ENCODE data around the gene PLA2G6. TPM values are rescaled to one million over a fixed set of nuclear protein-coding genes. Genes with fewer than 3 reads are reported as not detected.

The PLA2G6 gene
- total and polyA plus RNA-seq, 12 donors, result 6.9 to 324 (median 72.6) TPM

DNA sequence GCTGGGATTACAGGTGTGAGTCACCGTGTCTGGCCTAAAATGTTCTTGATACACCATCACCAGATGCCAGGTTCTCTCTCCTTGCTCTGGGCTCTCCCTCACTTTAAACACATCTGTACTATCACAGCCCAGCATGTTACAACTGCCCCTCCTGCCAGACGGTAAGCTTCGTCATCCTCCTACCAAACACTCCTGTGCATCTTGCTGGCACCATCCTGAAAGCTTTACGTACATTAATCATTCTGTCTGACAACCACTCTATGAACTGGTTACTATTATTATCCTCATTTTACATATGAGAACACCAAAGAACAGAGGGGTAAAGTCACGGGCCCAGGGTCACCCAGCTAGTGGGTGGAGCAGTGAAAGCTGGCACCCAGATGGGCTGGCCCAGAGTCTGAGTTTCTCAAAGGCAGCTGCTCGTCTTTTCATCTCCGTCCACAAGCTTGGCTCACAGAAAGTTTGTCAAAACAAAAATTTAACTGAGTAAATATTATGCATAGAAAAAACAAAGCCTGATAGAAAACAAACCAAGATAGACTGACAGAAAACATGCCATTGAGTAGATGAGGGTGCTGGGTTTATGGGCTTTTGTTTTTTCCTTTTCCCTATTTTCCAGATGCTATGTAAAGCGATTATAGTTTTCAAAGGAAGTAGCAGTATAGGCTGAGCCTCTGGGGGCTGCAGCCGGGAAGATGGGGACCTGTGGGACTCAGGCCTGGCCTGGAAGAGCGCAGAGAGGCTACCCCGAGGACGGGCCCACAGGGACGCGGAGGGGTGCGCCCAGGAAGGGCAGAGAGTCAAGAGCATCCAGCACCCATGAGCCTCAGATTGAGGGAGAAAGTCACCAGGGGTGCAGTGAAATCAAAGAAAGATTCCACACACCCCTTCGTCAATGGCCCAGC is 9.5 kb downstream of the PLA2G6 start:
- H3K9me3 ChIP-seq (replicated peaks in 1 of 3), result no peaks in the 10 kb centered on the region
- H3K4me1 ChIP-seq (replicated peaks in 1 of 2), result peaks cover 0 to 12% of the 10 kb centered on the region in 2 donors
- DNase-seq, result peak in 2 of 7 donors; percentile 18 to 22
- WGBS, 4 donors, result 68 to 75% (median 71%) methylated on average over 15 to 16 of the region's 16 CpGs
- peak overlapping the region in 2 of 5 donors; percentile 45 to 50 for H3K27ac ChIP-seq
- no peak for TF ChIP-seq POLR2A (IDR thresholded peaks at IDR 0.05)
- TF ChIP-seq, protein P1, sequence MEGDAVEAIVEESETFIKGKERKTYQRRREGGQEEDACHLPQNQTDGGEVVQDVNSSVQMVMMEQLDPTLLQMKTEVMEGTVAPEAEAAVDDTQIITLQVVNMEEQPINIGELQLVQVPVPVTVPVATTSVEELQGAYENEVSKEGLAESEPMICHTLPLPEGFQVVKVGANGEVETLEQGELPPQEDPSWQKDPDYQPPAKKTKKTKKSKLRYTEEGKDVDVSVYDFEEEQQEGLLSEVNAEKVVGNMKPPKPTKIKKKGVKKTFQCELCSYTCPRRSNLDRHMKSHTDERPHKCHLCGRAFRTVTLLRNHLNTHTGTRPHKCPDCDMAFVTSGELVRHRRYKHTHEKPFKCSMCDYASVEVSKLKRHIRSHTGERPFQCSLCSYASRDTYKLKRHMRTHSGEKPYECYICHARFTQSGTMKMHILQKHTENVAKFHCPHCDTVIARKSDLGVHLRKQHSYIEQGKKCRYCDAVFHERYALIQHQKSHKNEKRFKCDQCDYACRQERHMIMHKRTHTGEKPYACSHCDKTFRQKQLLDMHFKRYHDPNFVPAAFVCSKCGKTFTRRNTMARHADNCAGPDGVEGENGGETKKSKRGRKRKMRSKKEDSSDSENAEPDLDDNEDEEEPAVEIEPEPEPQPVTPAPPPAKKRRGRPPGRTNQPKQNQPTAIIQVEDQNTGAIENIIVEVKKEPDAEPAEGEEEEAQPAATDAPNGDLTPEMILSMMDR (IDR thresholded peaks at IDR 0.05), result no peak
- no peaks in the 10 kb centered on the region for H3K36me3 ChIP-seq (replicated peaks in 1 of 2)
- H3K4me3 ChIP-seq, result no peak overlapping the region
- intact Hi-C loops (cut with DNase I), result no loop called here
- H3K27me3 ChIP-seq, result no peaks in the 10 kb centered on the region

DNA sequence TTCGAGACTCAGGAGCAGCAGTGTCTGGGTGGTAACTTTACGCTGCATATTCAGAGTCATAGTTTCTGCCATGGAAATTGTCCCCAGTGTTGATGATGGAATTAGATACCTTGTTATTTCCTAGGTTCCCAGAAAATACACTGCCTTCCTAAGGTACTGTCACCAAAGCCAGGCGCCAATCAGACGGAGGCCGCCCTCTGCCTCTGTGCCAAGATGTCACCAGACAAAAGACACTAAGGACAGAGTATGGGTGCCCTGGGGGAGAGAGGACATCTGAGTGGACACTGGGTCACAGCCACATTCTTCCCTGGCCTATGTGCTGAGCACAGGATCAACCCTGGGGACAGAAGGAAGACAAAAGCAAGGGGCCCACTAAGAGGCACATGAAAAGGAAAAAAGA is 11.2 kb downstream of the PLA2G6 start:
- peak in 2 of 7 donors; percentile 4 to 28 for DNase-seq
- Histone ChIP-seq H3K27ac (no peak overlapping the region), H3K4me1 (replicated peaks in 1 of 2) (peaks cover 4 to 18% of the 10 kb centered on the region in 2 donors), H3K36me3 (replicated peaks in 1 of 2) (no peaks in the 10 kb centered on the region), H3K27me3 (no peaks in the 10 kb centered on the region), H3K4me3 (no peak overlapping the region), H3K9me3 (replicated peaks in 1 of 3) (no peaks in the 10 kb centered on the region)
- TF ChIP-seq, protein P1 (IDR thresholded peaks at IDR 0.05), result no peak
- no peak for TF ChIP-seq POLR2A (IDR thresholded peaks at IDR 0.05)
- 95 to 100% (median 98%) methylated on average over 5 of the region's 5 CpGs for WGBS, 4 donors
- intact Hi-C loops (cut with DNase I), result no loop called here

DNA sequence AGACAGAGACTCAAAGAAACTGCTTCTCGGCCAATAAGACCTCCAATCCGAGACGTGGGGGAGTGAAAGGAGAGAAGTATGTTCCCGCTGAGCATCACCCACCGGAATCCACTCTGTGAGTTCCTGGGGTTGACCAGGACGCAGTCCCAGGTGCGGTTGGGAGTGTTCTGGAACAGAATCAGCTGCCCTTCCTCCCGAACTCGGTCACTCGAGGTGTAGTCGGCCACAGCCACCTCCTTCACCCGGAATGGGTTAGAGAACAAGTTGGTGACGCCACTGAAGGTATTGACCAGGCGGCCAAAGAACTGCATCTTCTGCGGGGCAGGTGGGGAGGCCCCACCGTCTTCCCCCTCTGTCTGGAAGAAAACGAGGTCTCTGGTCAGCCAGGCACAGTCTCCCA is 12.5 kb downstream of the PLA2G6 start:
- Histone ChIP-seq H3K4me1 (replicated peaks in 1 of 2) (peaks cover 4 to 18% of the 10 kb centered on the region in 2 donors), H3K9me3 (replicated peaks in 1 of 3) (no peaks in the 10 kb centered on the region), H3K27ac (no peak overlapping the region), H3K36me3 (replicated peaks in 1 of 2) (no peaks in the 10 kb centered on the region), H3K4me3 (no peak overlapping the region), H3K27me3 (no peaks in the 10 kb centered on the region)
- WGBS, 4 donors, result 94% methylated on average over 16 to 17 of the region's 17 CpGs
- no peak for TF ChIP-seq POLR2A (IDR thresholded peaks at IDR 0.05)
- TF ChIP-seq, protein P1 (IDR thresholded peaks at IDR 0.05), result no peak
- DNase-seq, result no peak
- intact Hi-C loops (cut with DNase I), result no loop called here

DNA sequence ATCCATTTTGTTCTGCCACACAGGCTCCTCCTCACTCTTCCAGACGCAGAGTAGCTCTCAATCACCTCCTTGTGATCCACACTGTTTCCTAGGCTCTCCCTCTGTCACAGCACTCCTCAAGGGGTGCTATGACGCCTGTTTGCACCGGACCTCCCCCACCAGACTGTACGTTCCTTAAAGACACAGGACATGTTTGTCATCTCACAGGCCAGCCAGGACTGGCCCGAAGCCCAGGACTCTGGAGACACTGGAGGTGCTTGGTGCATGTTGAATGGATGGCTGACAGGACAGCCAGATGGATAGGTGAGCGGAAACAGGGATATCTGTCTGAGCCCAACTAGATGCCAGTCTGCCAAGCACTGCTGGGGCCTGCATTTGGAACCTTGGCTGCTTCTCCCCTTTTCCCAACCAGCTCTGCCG is 13.6 kb downstream of the PLA2G6 start:
- Histone ChIP-seq H3K36me3 (replicated peaks in 1 of 2) (no peaks in the 10 kb centered on the region), H3K27ac (no peak overlapping the region)
- WGBS, 4 donors, result 64 to 83% (median 81%) methylated on average over 6 to 7 of the region's 7 CpGs

More for the DNA sequence above, 13.6 kb downstream of the PLA2G6 start:
- intact Hi-C loops (cut with DNase I), result no loop called here
- Histone ChIP-seq H3K4me1 (replicated peaks in 1 of 2) (peaks cover 4 to 17% of the 10 kb centered on the region in 2 donors), H3K4me3 (no peak overlapping the region), H3K27me3 (no peaks in the 10 kb centered on the region), H3K9me3 (replicated peaks in 1 of 3) (no peaks in the 10 kb centered on the region)
- no peak for TF ChIP-seq POLR2A (IDR thresholded peaks at IDR 0.05)
- TF ChIP-seq, protein P1 (IDR thresholded peaks at IDR 0.05), result no peak
- no peak for DNase-seq

Measured in adrenal gland (tissue), 12 donors.